HG02970 (cell line): Measurements from ENCODE around the gene EEFSEC.

Experiments used
- ATAC-seq: cut with Tn5 transposase; IDR thresholded peaks from one replicate; pipeline ENCODE4 v1.9.1; 2021; ENCODE audit warnings: mild to moderate bottlenecking, moderate library complexity, moderate number of reproducible peaks; ENCODE audit not compliant: unreplicated experiment, low FRiP score

EEFSEC gene

DNA sequence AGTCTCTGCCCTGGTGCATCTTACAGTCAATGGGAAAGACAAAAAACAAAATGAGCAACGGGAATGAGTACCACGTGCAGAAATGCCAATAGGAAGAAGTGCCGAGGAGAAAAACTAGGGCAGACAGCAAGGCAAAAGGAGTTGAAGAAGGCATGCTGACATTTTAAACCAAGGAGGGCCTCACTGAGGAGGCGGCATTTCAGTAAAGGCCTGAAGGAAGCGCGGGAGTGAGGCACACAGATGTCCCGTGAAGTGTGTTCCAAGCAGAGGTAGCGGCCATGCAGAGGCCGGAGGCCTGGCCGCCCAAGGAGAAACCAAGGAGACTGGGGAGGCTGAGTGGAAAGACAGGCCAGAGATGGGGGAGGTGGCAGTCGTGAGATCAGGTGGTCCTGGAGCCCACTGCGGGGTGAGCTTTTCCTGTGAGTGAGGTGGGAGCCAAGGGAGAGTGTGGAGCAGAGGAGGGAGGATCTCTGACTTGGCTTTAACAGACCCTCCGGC lies 278.6 kb downstream of the EEFSEC start:
- no peak for ATAC-seq

- no peak for ATAC-seq
These were observed 279.2 kb downstream of the EEFSEC start for GRCh38 chr3:128432301-128432970.

DNA sequence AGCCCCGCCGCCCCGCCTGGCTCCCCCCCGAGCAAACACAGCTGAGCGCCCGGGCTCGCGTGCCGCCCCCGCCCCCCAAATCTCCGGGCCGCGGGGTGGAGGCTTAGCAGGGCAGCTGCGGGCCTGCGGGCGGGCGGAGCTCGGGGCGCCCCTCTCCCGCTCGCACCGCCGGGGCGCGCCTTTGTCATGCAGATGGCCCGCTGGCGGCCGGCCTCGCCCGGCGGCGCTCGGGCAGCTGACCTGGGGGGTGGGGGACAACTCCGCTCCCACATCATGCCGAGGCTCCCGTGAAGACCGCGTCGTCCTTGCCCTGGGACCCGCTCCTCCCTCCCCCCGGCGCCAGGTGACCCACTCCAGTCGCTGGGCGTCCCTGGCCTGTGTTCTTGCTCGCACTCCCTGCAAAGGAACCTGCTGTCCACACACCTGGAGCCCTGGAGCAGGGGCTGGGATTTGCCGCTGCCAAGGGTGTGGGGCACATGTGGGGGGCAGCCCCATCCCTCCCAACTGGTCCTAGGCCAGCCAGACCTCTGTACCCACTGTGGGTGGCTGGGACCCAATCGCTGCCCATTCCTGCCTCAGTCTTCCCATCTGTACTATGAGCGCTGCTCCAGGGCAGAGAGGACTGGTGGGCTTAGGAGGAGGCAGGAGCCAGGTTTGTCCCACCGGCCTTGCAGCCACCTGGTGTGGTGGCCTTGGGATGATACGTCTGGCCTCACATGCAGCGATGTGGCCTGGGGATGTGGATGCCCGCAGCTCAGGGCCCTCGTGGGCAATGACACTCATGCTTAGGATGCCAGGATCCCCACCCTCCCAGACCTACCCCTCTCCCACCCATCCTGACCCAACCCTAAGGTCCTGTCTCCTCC lies 279.9 kb downstream of the EEFSEC start:
- no peak for ATAC-seq

DNA sequence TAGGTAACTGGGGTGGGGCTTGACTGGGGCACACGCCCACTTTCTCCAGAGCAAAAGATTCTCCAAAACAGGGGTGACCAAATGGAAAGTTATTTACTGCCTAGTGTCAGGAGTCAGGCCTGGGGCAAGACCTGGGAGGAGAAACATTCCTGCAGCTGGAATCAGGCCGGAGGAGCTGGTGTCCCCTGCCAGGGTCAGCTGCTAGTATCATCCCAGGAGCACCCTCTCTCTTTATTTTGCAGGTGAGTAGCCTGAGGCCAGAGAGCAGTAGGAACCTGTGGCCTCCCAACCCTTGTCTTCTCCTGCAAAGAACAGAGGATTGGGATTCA lies 280.5 kb downstream of the EEFSEC start:
- ATAC-seq: no peak

- ATAC-seq: no peak
These were observed 281.2 kb downstream of the EEFSEC start for GRCh38 chr3:128434524-128434923.

DNA sequence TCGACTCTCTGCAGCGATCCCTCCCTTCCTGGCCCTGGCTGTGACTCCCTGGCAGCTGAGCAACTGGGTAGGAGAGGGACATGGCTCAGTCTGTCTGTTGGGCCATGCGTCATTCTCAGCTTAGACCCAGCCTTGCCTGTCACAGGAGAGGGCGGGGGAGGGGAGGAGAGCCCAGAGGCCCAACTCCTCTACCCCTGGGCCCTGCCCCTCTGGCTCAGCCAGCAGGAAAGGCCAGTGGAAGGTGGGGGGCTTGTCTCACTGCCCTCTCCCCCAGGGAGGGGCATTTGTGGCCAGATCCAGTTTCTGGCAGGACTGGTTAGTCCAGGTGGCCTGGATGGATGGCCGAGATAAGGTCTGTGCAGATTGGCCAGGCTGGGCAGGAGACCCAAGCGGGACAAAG lies 281.8 kb downstream of the EEFSEC start:
- ATAC-seq: no peak

GRCh38 chr3:128435561-128435960 lies 282.3 kb downstream of the EEFSEC start:
- ATAC-seq: no peak

DNA sequence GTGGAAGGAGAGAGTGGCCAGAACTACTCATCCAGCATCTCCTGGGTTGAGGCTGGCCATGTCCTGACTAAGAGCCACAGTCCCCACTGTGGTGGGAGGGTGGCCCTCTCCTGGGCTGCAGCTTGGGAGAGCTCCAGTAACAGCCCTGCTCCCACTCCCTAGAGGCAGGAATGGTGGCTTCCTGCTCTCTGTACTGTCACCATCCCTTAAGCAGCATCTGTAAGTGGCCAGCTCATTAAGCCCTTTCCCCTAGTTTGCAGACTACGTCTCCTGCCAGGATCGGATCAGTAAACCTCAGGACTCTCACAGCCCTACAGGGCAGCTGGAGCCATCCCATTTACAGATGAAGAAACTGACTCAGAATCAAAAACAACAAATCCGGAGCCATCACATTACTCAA lies 282.9 kb downstream of the EEFSEC start:
- no peak for ATAC-seq

DNA sequence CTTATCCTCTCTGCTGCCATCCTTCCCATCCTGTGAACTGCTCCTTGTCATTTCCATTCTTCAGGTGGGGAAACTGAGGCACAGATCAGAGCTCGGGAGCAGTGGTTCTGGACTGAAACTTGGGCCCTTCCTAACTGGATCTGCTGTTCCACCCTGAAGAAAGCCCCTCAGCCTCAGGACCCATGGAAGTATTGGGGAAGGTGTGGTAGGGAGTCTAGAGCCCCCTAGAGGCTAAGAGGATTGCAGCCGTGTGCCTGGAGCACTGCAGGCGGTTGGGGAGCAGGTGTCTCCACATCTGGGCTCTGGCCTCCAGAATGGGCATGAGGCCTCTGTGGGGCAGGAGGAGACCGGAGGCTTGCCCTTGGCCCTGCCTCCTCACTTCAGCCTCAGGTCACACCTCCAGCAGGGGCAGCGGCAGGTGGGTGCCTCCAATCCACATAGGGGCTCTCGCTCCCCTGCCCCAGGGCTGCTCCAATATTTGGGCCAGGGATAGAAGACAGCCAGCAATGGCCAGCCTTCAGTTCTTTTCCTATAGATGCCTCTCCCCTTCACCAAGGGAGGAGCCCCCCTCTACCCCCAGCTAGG lies 285.3 kb downstream of the EEFSEC start:
- ATAC-seq: no peak

GRCh38 chr3:128439226-128439625 lies 285.9 kb downstream of the EEFSEC start:
- ATAC-seq: no peak

GRCh38 chr3:128442070-128442469 lies 288.8 kb downstream of the EEFSEC start:
- ATAC-seq: no peak

GRCh38 chr3:128442949-128443348 lies 289.7 kb downstream of the EEFSEC start:
- no peak for ATAC-seq

DNA sequence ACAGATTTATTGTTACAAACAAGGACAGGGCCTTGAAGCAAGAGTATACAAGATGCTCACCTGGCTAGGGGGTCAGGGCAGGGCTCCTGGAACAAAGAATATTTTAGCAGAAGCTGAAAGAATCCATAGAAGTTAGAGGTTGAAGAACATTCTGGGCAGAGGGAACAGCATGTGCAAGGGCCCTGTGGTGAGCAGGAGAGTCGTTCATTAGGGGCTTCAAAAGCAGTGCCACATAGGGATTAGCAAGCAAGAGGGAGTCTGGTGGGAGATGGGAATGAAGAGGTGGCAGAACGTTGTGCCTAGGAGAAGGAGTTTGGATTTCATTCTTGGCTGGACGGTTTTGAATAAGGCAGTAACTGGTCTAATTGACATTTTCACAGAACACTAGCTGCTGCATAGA lies 290.5 kb downstream of the EEFSEC start:
- no peak for ATAC-seq

DNA sequence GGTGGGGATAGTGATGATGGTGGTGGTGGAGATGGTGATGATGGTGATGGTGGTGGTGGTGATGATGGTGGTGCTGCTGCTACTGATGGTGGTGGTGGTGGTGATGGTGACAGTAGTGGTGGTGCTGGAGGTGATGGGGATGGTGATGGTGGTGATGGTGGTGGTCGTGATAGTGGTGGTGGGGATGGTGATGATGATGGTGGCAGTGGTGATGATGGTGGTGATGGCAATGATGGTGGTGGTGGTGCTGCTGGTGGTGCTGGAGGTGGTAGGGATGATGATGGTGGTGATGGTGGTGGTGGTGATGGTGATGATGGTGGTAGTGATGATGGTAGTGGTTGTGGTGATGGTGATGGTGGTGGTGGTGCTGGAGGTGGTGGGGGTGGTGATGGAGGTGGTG lies 292.1 kb downstream of the EEFSEC start:
- ATAC-seq: no peak

GRCh38 chr3:128446821-128447220 lies 293.5 kb downstream of the EEFSEC start:
- no peak for ATAC-seq

DNA sequence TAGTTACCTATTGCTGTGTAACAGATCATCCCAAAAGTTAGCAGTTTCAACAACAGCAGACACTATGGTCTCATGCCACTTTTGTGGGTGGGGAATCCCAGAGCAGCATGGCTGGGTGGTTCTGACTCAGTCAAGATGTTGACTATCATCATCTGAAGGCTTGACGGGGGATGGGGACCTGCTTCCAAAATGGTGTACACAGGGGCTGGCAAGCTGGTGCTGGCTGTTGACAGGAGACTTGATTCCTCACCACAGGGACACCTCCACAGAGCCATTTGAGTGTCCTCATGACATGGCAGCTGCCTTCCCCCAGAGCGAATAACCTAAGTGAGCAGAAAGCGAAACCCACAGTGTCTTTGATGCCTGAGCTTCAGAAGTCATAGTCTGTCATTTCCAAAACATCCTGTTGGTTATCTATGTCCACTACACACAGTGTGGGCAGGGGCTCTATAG lies 294.3 kb downstream of the EEFSEC start:
- ATAC-seq: no peak

DNA sequence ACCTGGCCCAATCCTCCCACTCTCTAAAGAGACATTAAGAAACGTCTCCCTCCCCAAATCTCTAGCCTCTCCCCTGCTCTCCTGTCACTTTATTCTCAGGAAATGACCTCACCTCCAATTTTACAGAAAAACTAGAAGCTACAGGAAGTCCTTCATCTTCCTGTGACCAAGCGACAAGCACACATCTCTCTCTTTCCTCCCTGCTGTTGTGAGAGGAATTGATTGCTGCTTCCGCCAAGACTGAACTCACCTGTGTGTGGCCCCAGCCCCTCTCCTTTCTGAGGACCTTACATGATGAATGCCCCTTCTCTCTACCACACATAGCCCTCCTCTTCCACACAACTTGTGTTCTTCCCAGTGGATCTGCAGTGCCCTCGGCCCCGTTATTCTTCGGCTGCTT lies 295.2 kb downstream of the EEFSEC start:
- ATAC-seq: no peak

- ATAC-seq: no peak
These were observed 295.9 kb downstream of the EEFSEC start for GRCh38 chr3:128449111-128449638.

- ATAC-seq: no peak
These were observed 298.8 kb downstream of the EEFSEC start for GRCh38 chr3:128452120-128452519.

DNA sequence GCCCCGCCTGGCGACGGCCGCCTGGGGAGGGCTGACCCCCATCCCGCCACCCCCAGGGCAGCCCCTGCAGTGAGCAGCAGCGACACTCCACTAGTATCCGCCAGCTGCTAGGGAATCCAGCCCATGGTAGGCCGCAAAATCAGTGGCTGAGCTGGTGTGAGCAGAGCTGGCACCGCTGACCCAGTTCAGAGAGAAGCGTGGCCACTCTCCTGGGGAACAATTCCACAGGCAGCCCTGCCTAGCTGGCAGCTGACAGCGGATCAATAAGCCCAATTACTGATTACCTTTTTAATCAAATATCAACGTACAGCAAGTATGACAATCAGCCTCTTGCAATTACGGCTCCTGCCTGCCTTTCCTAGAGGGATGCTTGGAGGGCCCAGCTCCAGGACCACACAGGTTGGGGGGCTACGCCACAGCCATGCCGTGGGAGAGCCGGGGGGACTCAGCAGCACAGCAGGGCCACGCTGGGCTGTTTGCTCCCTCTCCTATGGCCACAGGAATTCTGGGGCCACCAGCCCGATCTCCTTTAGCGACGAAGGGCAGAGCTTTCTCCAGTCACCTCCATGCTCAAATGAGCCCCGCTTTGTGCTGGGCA lies 299.5 kb downstream of the EEFSEC start:
- ATAC-seq: no peak
